CD8-positive, alpha-beta memory T cell (primary cell): ENCODE data around the gene EPHA6. TPM values are rescaled to one million over a fixed set of nuclear protein-coding genes. Genes with fewer than 3 reads are reported as not detected.
"Not testable (repeated sequence)": the region's sequence is repeated elsewhere in the genome, so short reads cannot be mapped to it uniquely, and the experiment has no call there.

ENCODE experiments used
- CTCF ChIA-PET: fragments of 350-600 bp; sonication (Branson Sonifier 250); formaldehyde crosslinking; loops from one replicate; lab custom pipeline; 2021; ENCODE audit warnings: antibody characterized with exemption; lab: Charles Lee
- POLR2A ChIA-PET: fragments of 350-600 bp; sonication (Branson Sonifier 250); formaldehyde crosslinking; loops from one replicate; lab custom pipeline; 2021; ENCODE audit warnings: antibody characterized with exemption; lab: Charles Lee
- DNase-seq, 5 donors: peaks; one replicate each; pipeline versions ENCODE4 v3.0.0 to v3.0.0-alpha.2; 2020 to 2022; ENCODE audit warnings: mixed read lengths in 1 of 5
- H3K27ac ChIP-seq: one replicate; pipeline ENCODE4 v1.7.0; 2013; ENCODE audit warnings: low read depth, mild to moderate bottlenecking, low read length, moderate library complexity
- H3K27me3 ChIP-seq: 2 replicates; pipeline ENCODE4 v1.7.0; 2013; ENCODE audit warnings: low read length, mild to moderate bottlenecking; ENCODE audit not compliant: insufficient read depth, poor library complexity, severe bottlenecking
- H3K36me3 ChIP-seq: 2 replicates; pipeline ENCODE4 v1.7.0; 2013; ENCODE audit warnings: mild to moderate bottlenecking, low read length, moderate library complexity; ENCODE audit not compliant: insufficient read depth
- H3K4me1 ChIP-seq: 2 replicates; pipeline ENCODE4 v1.7.0; 2013; ENCODE audit warnings: mild to moderate bottlenecking, low read length, moderate library complexity; ENCODE audit not compliant: insufficient read depth
- H3K4me3 ChIP-seq: 2 replicates; pipeline ENCODE4 v1.7.0; 2013; ENCODE audit warnings: mild to moderate bottlenecking, low read length
- H3K9me3 ChIP-seq: 2 replicates; pipeline ENCODE4 v1.7.0; 2013; ENCODE audit warnings: mild to moderate bottlenecking, low read length
- H3K27ac Mint-ChIP-seq, 8 donors: one replicate each; pipeline ENCODE4 v1.8.0; 2020 to 2021; ENCODE audit warnings: mixed read lengths in 8 of 8, mild to moderate bottlenecking in 6 of 8, inconsistent platforms in 3 of 8, moderate library complexity in 3 of 8
- H3K27me3 Mint-ChIP-seq, 2 donors: one replicate each; pipeline ENCODE4 v1.8.0; 2020 to 2021; ENCODE audit warnings: mixed read lengths in 2 of 2, mild to moderate bottlenecking in 1 of 2, moderate library complexity in 1 of 2
- H3K36me3 Mint-ChIP-seq, 3 donors: one replicate each; pipeline ENCODE4 v1.8.0; 2020 to 2021; ENCODE audit warnings: mixed read lengths in 3 of 3, inconsistent platforms in 1 of 3, mild to moderate bottlenecking in 1 of 3
- H3K4me1 Mint-ChIP-seq, 3 donors: one replicate each; pipeline ENCODE4 v1.8.0; 2020 to 2021; ENCODE audit warnings: mixed read lengths in 3 of 3, inconsistent platforms in 1 of 3, mild to moderate bottlenecking in 1 of 3
- H3K4me3 Mint-ChIP-seq, 7 donors: one replicate each; pipeline ENCODE4 v1.8.0; 2020 to 2021; ENCODE audit warnings: mixed read lengths in 7 of 7, mild to moderate bottlenecking in 6 of 7, moderate library complexity in 4 of 7, inconsistent platforms in 2 of 7
- H3K9me3 Mint-ChIP-seq, 5 donors: one replicate each; pipeline ENCODE4 v1.8.0; 2020 to 2022; ENCODE audit warnings: mixed read lengths in 5 of 5, mild to moderate bottlenecking in 3 of 5, moderate library complexity in 2 of 5, inconsistent platforms in 1 of 5
- polyA plus RNA-seq: library from polyadenylated mRNA; unstranded; fragments of 300-500 nt; fragmentation: Illumina TruSeq; gene quantifications from one replicate; pipeline ENCODE4 v1.2.3, GENCODE V29; 2021
- total RNA-seq, 2 experiments: library from RNA; stranded (reverse); gene quantifications; one replicate each; pipeline ENCODE4 v1.2.3, GENCODE V29; 2021

EPHA6 gene
- total and polyA plus RNA-seq, 3 experiments from 2014 or later = not detected

- Mint-ChIP-seq H3K4me1 (no peaks in the 10 kb centered on the region), H3K9me3 (peaks cover 12 to 18% (median 16%) of the 10 kb centered on the region in 5 donors), H3K27me3 (no peaks in the 10 kb centered on the region), H3K36me3 (peaks cover 0 to 1% (median 0%) of the 10 kb centered on the region in 3 donors), H3K4me3 (no peak overlapping the region), H3K27ac (no peak overlapping the region)
- ChIA-PET CTCF (no interaction called here), POLR2A (no interaction called here)
- Histone ChIP-seq H3K27ac (no peak overlapping the region), H3K27me3 (no peaks in the 10 kb centered on the region), H3K4me3 (no peak overlapping the region), H3K9me3 (no peaks in the 10 kb centered on the region), H3K36me3 (no peaks in the 10 kb centered on the region), H3K4me1 (no peaks in the 10 kb centered on the region)
- DNase-seq = no peak
Measured at GRCh38 chr3:97510795-97511194, 696.4 kb downstream of the EPHA6 start.

GRCh38 chr3:97515076-97515475, 700.7 kb downstream of the EPHA6 start:
- Mint-ChIP-seq H3K27ac (no peak overlapping the region), H3K36me3 (no peaks in the 10 kb centered on the region), H3K9me3 (no peaks in the 10 kb centered on the region), H3K4me1 (no peaks in the 10 kb centered on the region), H3K27me3 (no peaks in the 10 kb centered on the region), H3K4me3 (no peak overlapping the region)
- Histone ChIP-seq H3K4me3 (no peak overlapping the region), H3K4me1 (no peaks in the 10 kb centered on the region), H3K9me3 (no peaks in the 10 kb centered on the region), H3K27ac (no peak overlapping the region), H3K27me3 (no peaks in the 10 kb centered on the region), H3K36me3 (no peaks in the 10 kb centered on the region)
- no peak for DNase-seq
- ChIA-PET CTCF (no interaction called here), POLR2A (no interaction called here)

GRCh38 chr3:97530691-97531090, 716.3 kb downstream of the EPHA6 start:
- Mint-ChIP-seq H3K27me3 (no peaks in the 10 kb centered on the region), H3K4me3 (no peak overlapping the region), H3K4me1 (no peaks in the 10 kb centered on the region), H3K27ac (no peak overlapping the region), H3K36me3 (no peaks in the 10 kb centered on the region), H3K9me3 (no peaks in the 10 kb centered on the region)
- no peak for DNase-seq
- H3K27me3 ChIP-seq = no peaks in the 10 kb centered on the region
- ChIA-PET POLR2A (no interaction called here), CTCF (no interaction called here)
- no peak overlapping the region for H3K4me3 ChIP-seq
- no peak overlapping the region for H3K27ac ChIP-seq
- no peaks in the 10 kb centered on the region for H3K36me3 ChIP-seq
- H3K9me3 ChIP-seq = no peaks in the 10 kb centered on the region
- no peaks in the 10 kb centered on the region for H3K4me1 ChIP-seq

GRCh38 chr3:97547573-97547972, 733.2 kb downstream of the EPHA6 start:
- H3K9me3 ChIP-seq, H3K27ac Mint-ChIP-seq, POLR2A ChIA-PET, H3K9me3 Mint-ChIP-seq, H3K27me3 Mint-ChIP-seq, H3K36me3 ChIP-seq, H3K4me1 Mint-ChIP-seq, H3K36me3 Mint-ChIP-seq, CTCF ChIA-PET, H3K27ac ChIP-seq, H3K4me3 Mint-ChIP-seq, H3K4me1 ChIP-seq, DNase-seq, H3K27me3 ChIP-seq, H3K4me3 ChIP-seq: not testable (repeated sequence)

- Mint-ChIP-seq H3K9me3 (peaks cover 0 to 4% (median 1%) of the 10 kb centered on the region in 5 donors), H3K4me3 (no peak overlapping the region), H3K4me1 (no peaks in the 10 kb centered on the region), H3K27me3 (no peaks in the 10 kb centered on the region), H3K27ac (no peak overlapping the region), H3K36me3 (no peaks in the 10 kb centered on the region)
- POLR2A ChIA-PET = no interaction called here
- H3K27me3 ChIP-seq = no peaks in the 10 kb centered on the region
- H3K36me3 ChIP-seq = no peaks in the 10 kb centered on the region
- DNase-seq = no peak
- CTCF ChIA-PET = no interaction called here
- no peak overlapping the region for H3K4me3 ChIP-seq
- H3K9me3 ChIP-seq = no peaks in the 10 kb centered on the region
- no peaks in the 10 kb centered on the region for H3K4me1 ChIP-seq
- no peak overlapping the region for H3K27ac ChIP-seq
Measured at GRCh38 chr3:97550408-97550807, 736.0 kb downstream of the EPHA6 start.

GRCh38 chr3:97552186-97552585, 737.8 kb downstream of the EPHA6 start:
- Histone ChIP-seq H3K36me3 (no peaks in the 10 kb centered on the region), H3K27ac (no peak overlapping the region), H3K27me3 (no peaks in the 10 kb centered on the region), H3K4me1 (no peaks in the 10 kb centered on the region), H3K9me3 (no peaks in the 10 kb centered on the region), H3K4me3 (no peak overlapping the region)
- ChIA-PET POLR2A (no interaction called here), CTCF (no interaction called here)
- no peak overlapping the region for H3K4me3 Mint-ChIP-seq
- no peaks in the 10 kb centered on the region for H3K27me3 Mint-ChIP-seq
- no peak overlapping the region for H3K27ac Mint-ChIP-seq
- no peak for DNase-seq
- H3K9me3 Mint-ChIP-seq = peaks cover 0 to 10% (median 4%) of the 10 kb centered on the region in 5 donors
- H3K4me1 Mint-ChIP-seq = no peaks in the 10 kb centered on the region
- no peaks in the 10 kb centered on the region for H3K36me3 Mint-ChIP-seq

- no peaks in the 10 kb centered on the region for H3K36me3 Mint-ChIP-seq
- POLR2A ChIA-PET = no interaction called here
- H3K27me3 Mint-ChIP-seq = no peaks in the 10 kb centered on the region
- H3K27ac ChIP-seq = no peak overlapping the region
- H3K4me1 ChIP-seq = no peaks in the 10 kb centered on the region
- H3K27me3 ChIP-seq = no peaks in the 10 kb centered on the region
- no peaks in the 10 kb centered on the region for H3K36me3 ChIP-seq
- no peak for DNase-seq
- no peaks in the 10 kb centered on the region for H3K4me1 Mint-ChIP-seq
- H3K4me3 ChIP-seq = no peak overlapping the region
- H3K9me3 ChIP-seq = no peaks in the 10 kb centered on the region
- peaks cover 0 to 4% (median 0%) of the 10 kb centered on the region in 5 donors for H3K9me3 Mint-ChIP-seq
- CTCF ChIA-PET = no interaction called here
- H3K4me3 Mint-ChIP-seq = no peak overlapping the region
- no peak overlapping the region for H3K27ac Mint-ChIP-seq
Measured at GRCh38 chr3:97575742-97576141, 761.3 kb downstream of the EPHA6 start.

- Mint-ChIP-seq H3K9me3 (no peaks in the 10 kb centered on the region), H3K27ac (no peak overlapping the region), H3K27me3 (no peaks in the 10 kb centered on the region), H3K4me1 (no peaks in the 10 kb centered on the region), H3K4me3 (no peak overlapping the region), H3K36me3 (no peaks in the 10 kb centered on the region)
- no peaks in the 10 kb centered on the region for H3K4me1 ChIP-seq
- no peaks in the 10 kb centered on the region for H3K9me3 ChIP-seq
- no peak for DNase-seq
- CTCF ChIA-PET = no interaction called here
- H3K36me3 ChIP-seq = no peaks in the 10 kb centered on the region
- POLR2A ChIA-PET = no interaction called here
- H3K27ac ChIP-seq = no peak overlapping the region
- no peaks in the 10 kb centered on the region for H3K27me3 ChIP-seq
- H3K4me3 ChIP-seq = no peak overlapping the region
Measured at GRCh38 chr3:97576221-97576620, 761.8 kb downstream of the EPHA6 start.

GRCh38 chr3:97579365-97579764, 765.0 kb downstream of the EPHA6 start:
- H3K27me3 Mint-ChIP-seq = no peaks in the 10 kb centered on the region
- DNase-seq = no peak
- CTCF ChIA-PET = no interaction called here
- Histone ChIP-seq H3K27me3 (no peaks in the 10 kb centered on the region), H3K36me3 (no peaks in the 10 kb centered on the region), H3K27ac (no peak overlapping the region), H3K4me1 (no peaks in the 10 kb centered on the region), H3K9me3 (no peaks in the 10 kb centered on the region), H3K4me3 (no peak overlapping the region)
- H3K4me3 Mint-ChIP-seq = no peak overlapping the region
- H3K27ac Mint-ChIP-seq = no peak overlapping the region
- POLR2A ChIA-PET = no interaction called here
- no peaks in the 10 kb centered on the region for H3K36me3 Mint-ChIP-seq
- no peaks in the 10 kb centered on the region for H3K4me1 Mint-ChIP-seq
- no peaks in the 10 kb centered on the region for H3K9me3 Mint-ChIP-seq
